Ovary (tissue), 9 donors: ENCODE measurements around the gene EGFLAM. TPM values are rescaled to one million over a fixed set of nuclear protein-coding genes. Genes with fewer than 3 reads are reported as not detected.
"Not testable (repeated sequence)": the region's sequence is repeated elsewhere in the genome, so short reads cannot be mapped to it uniquely, and the experiment has no call there.

Source experiments
- DNase-seq, 5 donors: peaks; one replicate each; pipeline ENCODE4 v3.0.0-alpha.2; 2019 to 2020
- H3K27ac ChIP-seq, 2 donors: fragments of 200-600 bp; one replicate each; pipeline versions ENCODE4 v1.5.1 to v1.8.0; 2019 to 2022
- H3K27me3 ChIP-seq: fragments of 200-600 bp; one replicate; pipeline ENCODE4 v1.8.0; 2022
- H3K36me3 ChIP-seq: fragments of 200-600 bp; sonication (generic); one replicate; pipeline ENCODE4 v1.5.1; 2019
- H3K4me1 ChIP-seq: one replicate; pipeline ENCODE4 v1.8.1; 2013; ENCODE audit warnings: mild to moderate bottlenecking, moderate library complexity; ENCODE audit not compliant: insufficient read depth
- H3K4me3 ChIP-seq: fragments of 200-600 bp; sonication (generic); one replicate; pipeline ENCODE4 v1.5.1; 2017
- H3K9me3 ChIP-seq, 2 donors: fragments of 200-600 bp in 1 of 2; sonication (generic) in 1 of 2; one replicate each; pipeline versions ENCODE4 v1.5.1 to v1.8.1; 2013 to 2019; ENCODE audit warnings: mild to moderate bottlenecking in 1 of 2, moderate library complexity in 1 of 2
- CTCF ChIP-seq, 3 donors: fragments of 450-650 bp in 2 of 3; fragments of 200-600 bp in 1 of 3; IDR thresholded peaks; one replicate each; pipeline versions ENCODE4 v1.5.1 to v1.8.0; 2016 to 2022; ENCODE audit warnings: antibody characterized with exemption in 3 of 3, mild to moderate bottlenecking in 1 of 3
- EP300 ChIP-seq: sonication (generic); formaldehyde crosslinking; IDR thresholded peaks from one replicate; pipeline ENCODE4 v1.6.1; 2017; ENCODE audit warnings: antibody characterized with exemption
- POLR2A ChIP-seq: fragments of 450-650 bp; IDR thresholded peaks from one replicate; pipeline ENCODE4 v1.6.1; 2017; ENCODE audit warnings: antibody characterized with exemption, mild to moderate bottlenecking, moderate library complexity
- WGBS, 3 donors: extraction: QIAGEN DNeasy Blood & Tissue Kit in 1 of 3; methylation state at CpG; one replicate each; pipeline versions ENCODE4 v1.1.5 to v1.1.7; 2013 to 2017; 5-methylcytosine and 5-hydroxymethylcytosine counted together
- intact Hi-C, 4 donors: fragments of 100-400 bp; cut with DNase I; formaldehyde crosslinking; loops; one replicate each; pipeline versions ENCODE4 v1.11.0 to v1.15.1; 2022 to 2023
- polyA plus RNA-seq, 2 donors: library from polyadenylated mRNA; stranded (reverse); fragments of 200-250 nt in 1 of 2; fragments of 350-450 nt in 1 of 2; fragmentation: Illumina TruSeq in 1 of 2; extraction: RNeasy Lipid Tissue Mini Kit (QIAGEN cat#74804) in 1 of 2; gene quantifications; one replicate each; pipeline ENCODE4 v1.2.3, GENCODE V29; 2013 to 2014
- total RNA-seq, 7 donors: library from RNA; depleted of rRNA in 2 of 7; stranded (reverse); fragments of >200 nt in 2 of 7; fragmentation: NEBNext Ultra II Directional in 3 of 7; extraction: Animal tissue kit (Norgen Biotek cat#: 25700) in 3 of 7; gene quantifications; one replicate each; pipeline versions ENCODE4 v1.1.0 to v1.2.4, GENCODE V29; 2016 to 2023
- donor health status: DM: no; HTN: no; CAD: no; lungs with moderate emphysema.
- donor health status: DM: no; HTN: no; CAD: no.
- donor health status: Bipolar disorder and iron deficiency.
- donor health status: DM: yes; HTN: yes; CAD: no.
- donor health status: DM: no; HTN: no; CAD: no.
- donor health status: DM: yes; HTN: yes; CAD: no.

Gene EGFLAM
- total and polyA plus RNA-seq, 9 donors, result 6.1 to 37.8 (median 17.1) TPM

GRCh38 chr5:38331831-38332230, 73.5 kb downstream of the EGFLAM start:
- intact Hi-C loops, result no loop called here
- WGBS, 3 donors, result 77 to 91% (median 90%) methylated on average over 3 of the region's 3 CpGs
- no peaks in the 10 kb centered on the region for H3K27me3 ChIP-seq
- no peak overlapping the region for H3K4me3 ChIP-seq
- no peaks in the 10 kb centered on the region for H3K4me1 ChIP-seq
- no peak overlapping the region for H3K27ac ChIP-seq
- no peaks in the 10 kb centered on the region for H3K36me3 ChIP-seq
- TF ChIP-seq POLR2A (no peak), EP300 (no peak), CTCF (IDR thresholded peaks at IDR 0.05) (no peak)
- no peak for DNase-seq
- H3K9me3 ChIP-seq, result no peaks in the 10 kb centered on the region

GRCh38 chr5:38333181-38333580, 74.8 kb downstream of the EGFLAM start:
- H3K4me3 ChIP-seq, result not testable (repeated sequence)
- 90 to 94% (median 93%) methylated on average over 4 of the region's 4 CpGs for WGBS, 3 donors

GRCh38 chr5:38338455-38338854, 80.1 kb downstream of the EGFLAM start:
- H3K27me3 ChIP-seq, result no peaks in the 10 kb centered on the region
- H3K36me3 ChIP-seq, result no peaks in the 10 kb centered on the region
- intact Hi-C loops, result no loop called here
- no peak for DNase-seq
- H3K4me1 ChIP-seq, result peaks cover 3% of the 10 kb centered on the region
- TF ChIP-seq EP300 (no peak), POLR2A (no peak)
- 49 to 83% (median 58%) methylated on average over 11 of the region's 11 CpGs for WGBS, 3 donors
- H3K27ac ChIP-seq, result no peak overlapping the region
- H3K4me3 ChIP-seq, result no peak overlapping the region
- no peaks in the 10 kb centered on the region for H3K9me3 ChIP-seq

More at GRCh38 chr5:38333181-38333580, 74.8 kb downstream of the EGFLAM start:
- H3K9me3 ChIP-seq, H3K27ac ChIP-seq, H3K27me3 ChIP-seq, intact Hi-C loops, H3K36me3 ChIP-seq, DNase-seq, H3K4me1 ChIP-seq: not testable (repeated sequence)

- intact Hi-C loops, result no loop called here
- Histone ChIP-seq H3K9me3 (no peaks in the 10 kb centered on the region), H3K27ac (no peak overlapping the region), H3K4me1 (peaks cover 3% of the 10 kb centered on the region), H3K27me3 (no peaks in the 10 kb centered on the region), H3K36me3 (no peaks in the 10 kb centered on the region), H3K4me3 (no peak overlapping the region)
- 74 to 85% (median 81%) methylated on average over 3 of the region's 3 CpGs for WGBS, 3 donors
- TF ChIP-seq POLR2A, result no peak
- no peak for TF ChIP-seq EP300
- no peak for TF ChIP-seq CTCF (IDR thresholded peaks at IDR 0.05)
- DNase-seq, result no peak
Observed at GRCh38 chr5:38339446-38339845, 81.1 kb downstream of the EGFLAM start.

- 73 to 83% (median 75%) methylated on average over 5 of the region's 5 CpGs for WGBS, 3 donors
- no peak for TF ChIP-seq POLR2A
- TF ChIP-seq CTCF (IDR thresholded peaks at IDR 0.05), result no peak
- intact Hi-C loops, result no loop called here
- no peak for DNase-seq
- Histone ChIP-seq H3K36me3 (no peaks in the 10 kb centered on the region), H3K4me3 (no peak overlapping the region), H3K9me3 (no peaks in the 10 kb centered on the region), H3K27me3 (no peaks in the 10 kb centered on the region), H3K4me1 (peaks cover 3% of the 10 kb centered on the region), H3K27ac (no peak overlapping the region)
Observed at GRCh38 chr5:38341056-38341455, 82.7 kb downstream of the EGFLAM start.

- peaks cover 3% of the 10 kb centered on the region for H3K4me1 ChIP-seq
- H3K36me3 ChIP-seq, result no peaks in the 10 kb centered on the region
- H3K4me3 ChIP-seq, result no peak overlapping the region
- intact Hi-C loops, result no loop called here
- no peak overlapping the region for H3K27ac ChIP-seq
- no peak for TF ChIP-seq POLR2A
- TF ChIP-seq EP300, result no peak
- TF ChIP-seq CTCF (IDR thresholded peaks at IDR 0.05), result no peak
- H3K9me3 ChIP-seq, result no peaks in the 10 kb centered on the region
- H3K27me3 ChIP-seq, result no peaks in the 10 kb centered on the region
- DNase-seq, result no peak
- 82 to 91% (median 82%) methylated on average over 3 of the region's 3 CpGs for WGBS, 3 donors
Observed at GRCh38 chr5:38341641-38342040, 83.3 kb downstream of the EGFLAM start.
